OCI-LY7 (cell line): ENCODE data around the gene SND1. TPM values are rescaled to one million over a fixed set of nuclear protein-coding genes. Genes with fewer than 3 reads are reported as not detected.

Experiments used
- BruUV-seq: library from RNA; stranded (reverse); fragments of 400-500 nt; replicated peaks from 2 replicates; lab custom pipeline; 2021; lab: Mats Ljungman, UMichigan
- CTCF ChIA-PET: fragments of 300-600 bp; sonication (Branson Sonifier 250); formaldehyde crosslinking; loops from one replicate; lab custom pipeline; 2022; ENCODE audit warnings: antibody characterized with exemption; ENCODE audit not compliant: unreplicated experiment; lab: Charles Lee
- POLR2A ChIA-PET: fragments of 300-600 bp; sonication (Branson Sonifier 250); formaldehyde crosslinking; loops from one replicate; lab custom pipeline; 2022; ENCODE audit warnings: antibody characterized with exemption; lab: Charles Lee
- DNase-seq: peaks from one replicate; pipeline ENCODE4 v3.0.0-alpha.2; 2015; ENCODE audit warnings: low spot score
- H2AFZ ChIP-seq: fragments of 200-600 bp; sonication (generic), shearing (Covaris generic); 2 replicates; pipeline ENCODE4 v1.6.1; 2014; ENCODE audit warnings: mild to moderate bottlenecking, antibody characterized with exemption, low read length, moderate library complexity
- H3K27ac ChIP-seq: fragments of 200-600 bp; sonication (generic); 2 replicates; pipeline ENCODE4 v1.5.1; 2014; ENCODE audit warnings: mixed run types, low read depth, mild to moderate bottlenecking, moderate library complexity, low read length, inconsistent platforms; ENCODE audit not compliant: poor library complexity, severe bottlenecking
- H3K36me3 ChIP-seq: fragments of 200-600 bp; sonication (generic); 2 replicates; pipeline ENCODE4 v1.6.1; 2014; ENCODE audit warnings: mild to moderate bottlenecking, antibody characterized with exemption, low read length, moderate library complexity, mixed read lengths; ENCODE audit not compliant: insufficient read depth
- H3K4me1 ChIP-seq: fragments of 200-600 bp; sonication (generic); 2 replicates; pipeline ENCODE4 v1.5.1; 2014; ENCODE audit warnings: mild to moderate bottlenecking, low read length; ENCODE audit not compliant: insufficient read depth, poor library complexity, severe bottlenecking
- H3K4me2 ChIP-seq: fragments of 200-600 bp; sonication (generic); 2 replicates; pipeline ENCODE4 v1.6.1; 2014; ENCODE audit warnings: mild to moderate bottlenecking, low read length
- H3K4me3 ChIP-seq: fragments of 200-600 bp; sonication (generic); 2 replicates; pipeline ENCODE4 v1.5.1; 2014; ENCODE audit warnings: mild to moderate bottlenecking, low read depth, low read length; ENCODE audit not compliant: poor library complexity, severe bottlenecking
- H3K79me2 ChIP-seq: fragments of 200-600 bp; sonication (generic); 2 replicates; pipeline ENCODE4 v1.6.1; 2016; ENCODE audit warnings: low read depth, mild to moderate bottlenecking, low read length, moderate library complexity, mixed read lengths; ENCODE audit not compliant: insufficient read depth
- H3K9me2 ChIP-seq: fragments of 200-600 bp; sonication (generic); 2 replicates; pipeline ENCODE4 v1.6.1; 2016; ENCODE audit warnings: mild to moderate bottlenecking, low read length, mixed read lengths; ENCODE audit not compliant: insufficient read depth
- H3K9me3 ChIP-seq: fragments of 200-600 bp; sonication (generic); 2 replicates; pipeline ENCODE4 v1.6.1; 2014; ENCODE audit warnings: mild to moderate bottlenecking, mixed run types, low read length, mixed read lengths
- H4K20me1 ChIP-seq: fragments of 200-600 bp; sonication (generic); 2 replicates; pipeline ENCODE4 v1.6.1; 2014; ENCODE audit warnings: mild to moderate bottlenecking, antibody characterized with exemption, low read length, moderate library complexity, mixed read lengths; ENCODE audit not compliant: insufficient read depth
- EZH2phosphoT487 ChIP-seq: fragments of 200-600 bp; sonication (generic); IDR thresholded peaks from 2 replicates; pipeline ENCODE4 v1.6.1; 2018; ENCODE audit warnings: low read depth, borderline replicate concordance, mild to moderate bottlenecking, mixed run types, antibody characterized with exemption, low read length, moderate library complexity, mixed read lengths
- intact Hi-C: fragments of 100-400 bp; cut with micrococcal nuclease; formaldehyde crosslinking; loops from one replicate; pipeline ENCODE4 v1.10.0; 2022; ENCODE audit not compliant: unreplicated experiment
- total RNA-seq, 2 experiments: library from RNA; depleted of rRNA in 1 of 2; stranded (reverse); fragments of >200 nt in 1 of 2; shearing (Covaris generic) in 1 of 2; gene quantifications; 2 replicates each; pipeline ENCODE4 v1.2.3, GENCODE V29; 2014 to 2022
- TF ChIP-seq, protein P1 (sequence below): fragments of 200-600 bp; sonication (generic); conservative IDR thresholded peaks from 2 replicates; pipeline ENCODE4 v1.5.1; 2014; ENCODE audit warnings: mild to moderate bottlenecking, antibody characterized with exemption, low read length, moderate library complexity, mixed read lengths

SND1 gene
- total RNA-seq, 2 experiments from 2014 or later = 111 to 221 TPM

DNA sequence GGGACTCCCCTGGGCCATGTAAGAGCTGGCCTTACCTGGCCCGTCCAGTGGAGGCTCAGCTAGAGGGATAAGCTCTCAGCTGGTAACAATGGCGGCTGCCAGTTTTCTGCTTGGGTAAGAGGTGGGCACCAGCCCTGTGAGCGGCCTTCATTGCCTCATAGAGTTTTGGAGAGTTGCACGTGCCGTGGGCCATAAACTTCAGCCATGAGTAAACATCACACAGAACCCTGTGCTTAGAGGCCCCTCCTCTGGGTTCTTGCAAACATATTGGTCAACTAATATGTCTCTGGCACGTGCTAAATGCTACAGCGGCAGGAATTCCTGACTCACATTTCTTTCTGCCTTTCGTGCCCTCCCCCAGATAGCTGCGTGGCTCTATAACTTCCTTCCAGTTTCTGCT lies 485.2 kb downstream of the SND1 start:
- DNase-seq = no peak
- Histone ChIP-seq H3K4me1 (peaks cover 11% of the 10 kb centered on the region), H3K79me2 (no peaks in the 10 kb centered on the region), H2AFZ (no peak overlapping the region), H3K4me2 (no peak overlapping the region), H3K36me3 (no peaks in the 10 kb centered on the region), H3K9me3 (0 out of 2 replicates have a peak, but pooled peaks cover 4% of the 10 kb centered on the region), H3K9me2 (no peaks in the 10 kb centered on the region), H4K20me1 (no peaks in the 10 kb centered on the region), H3K4me3 (no peak overlapping the region), H3K27ac (no peak overlapping the region)
- POLR2A ChIA-PET = interaction anchor here (0.8 to 1.0 kb wide), 2 partner anchors 10 to 69 kb away, joined by 6 to 7 read pairs; no protein-coding TSS in a partner anchor
- TF ChIP-seq EZH2phosphoT487 = no peak
- TF ChIP-seq, protein P1, sequence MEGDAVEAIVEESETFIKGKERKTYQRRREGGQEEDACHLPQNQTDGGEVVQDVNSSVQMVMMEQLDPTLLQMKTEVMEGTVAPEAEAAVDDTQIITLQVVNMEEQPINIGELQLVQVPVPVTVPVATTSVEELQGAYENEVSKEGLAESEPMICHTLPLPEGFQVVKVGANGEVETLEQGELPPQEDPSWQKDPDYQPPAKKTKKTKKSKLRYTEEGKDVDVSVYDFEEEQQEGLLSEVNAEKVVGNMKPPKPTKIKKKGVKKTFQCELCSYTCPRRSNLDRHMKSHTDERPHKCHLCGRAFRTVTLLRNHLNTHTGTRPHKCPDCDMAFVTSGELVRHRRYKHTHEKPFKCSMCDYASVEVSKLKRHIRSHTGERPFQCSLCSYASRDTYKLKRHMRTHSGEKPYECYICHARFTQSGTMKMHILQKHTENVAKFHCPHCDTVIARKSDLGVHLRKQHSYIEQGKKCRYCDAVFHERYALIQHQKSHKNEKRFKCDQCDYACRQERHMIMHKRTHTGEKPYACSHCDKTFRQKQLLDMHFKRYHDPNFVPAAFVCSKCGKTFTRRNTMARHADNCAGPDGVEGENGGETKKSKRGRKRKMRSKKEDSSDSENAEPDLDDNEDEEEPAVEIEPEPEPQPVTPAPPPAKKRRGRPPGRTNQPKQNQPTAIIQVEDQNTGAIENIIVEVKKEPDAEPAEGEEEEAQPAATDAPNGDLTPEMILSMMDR = no peak
- BruUV-seq = no TSS peak
- CTCF ChIA-PET = interaction anchor here (2.7 kb wide), 1 partner anchor 72 kb away, joined by 9 read pairs; no protein-coding TSS in a partner anchor
- intact Hi-C loops = loop anchor here (5.0 to 10.0 kb wide), 2 partner anchors 100 to 432 kb away; no protein-coding TSS in a partner anchor

DNA sequence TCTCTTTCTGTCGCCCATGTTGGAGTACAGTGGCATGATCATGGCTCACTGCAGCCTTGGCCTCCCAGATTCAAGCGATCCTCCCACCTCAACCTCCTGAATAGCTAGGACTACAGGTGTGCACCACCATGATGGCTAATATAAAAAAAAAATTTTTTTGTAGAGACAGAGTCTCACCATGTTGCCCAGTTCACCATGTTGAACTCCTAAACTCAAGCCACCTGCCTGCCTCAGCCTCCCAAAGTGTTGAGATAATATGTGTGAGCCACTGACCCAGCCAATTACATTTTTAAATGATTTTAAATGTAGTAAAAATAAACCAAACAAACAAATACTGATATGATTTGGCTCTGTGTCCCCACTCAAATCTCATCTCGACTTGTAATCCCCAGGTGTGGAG lies 487.4 kb downstream of the SND1 start:
- ChIA-PET POLR2A (no interaction called here), CTCF (no interaction called here)
- Histone ChIP-seq H3K9me2 (no peaks in the 10 kb centered on the region), H3K36me3 (no peaks in the 10 kb centered on the region), H3K27ac (no peak overlapping the region), H3K9me3 (0 out of 2 replicates have a peak, but pooled peaks cover 4% of the 10 kb centered on the region), H3K4me3 (no peak overlapping the region), H2AFZ (no peak overlapping the region), H3K4me2 (no peak overlapping the region), H4K20me1 (no peaks in the 10 kb centered on the region), H3K4me1 (peaks cover 11% of the 10 kb centered on the region), H3K79me2 (no peaks in the 10 kb centered on the region)
- BruUV-seq = no TSS peak
- DNase-seq = no peak
- TF ChIP-seq, protein P1 = no peak
- TF ChIP-seq EZH2phosphoT487 = no peak
- intact Hi-C loops = loop anchor here (5.0 to 10.0 kb wide), 2 partner anchors 102 to 435 kb away; no protein-coding TSS in a partner anchor

DNA sequence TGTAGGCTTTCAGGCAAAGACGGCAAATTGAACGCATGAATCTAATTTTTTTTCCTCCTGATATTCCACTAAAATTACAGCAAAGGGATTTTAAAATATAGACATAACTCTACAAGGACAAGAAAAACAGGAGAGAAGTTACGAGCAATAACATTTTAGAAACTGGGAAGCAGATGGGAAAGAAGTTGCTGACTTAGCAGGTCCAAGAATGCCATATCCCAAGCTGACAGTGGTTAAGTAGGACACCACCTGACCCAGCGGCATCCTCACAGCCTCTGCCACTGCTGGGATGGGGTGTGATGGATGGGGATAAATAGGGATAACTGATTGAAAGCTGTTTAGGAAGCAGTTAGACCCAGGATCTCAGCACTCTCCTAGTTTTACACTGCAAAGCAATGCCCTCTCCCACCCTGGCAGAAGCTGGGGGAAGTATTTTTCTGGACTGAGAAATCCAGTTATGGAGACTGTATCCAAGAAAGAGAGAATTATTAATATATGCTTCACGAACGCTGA lies 489.7 kb downstream of the SND1 start:
- Histone ChIP-seq H3K4me3 (no peak overlapping the region), H2AFZ (no peak overlapping the region), H3K79me2 (no peaks in the 10 kb centered on the region), H3K9me3 (0 out of 2 replicates have a peak, but pooled peaks cover 4% of the 10 kb centered on the region), H3K4me1 (no peaks in the 10 kb centered on the region), H3K36me3 (no peaks in the 10 kb centered on the region), H3K27ac (no peak overlapping the region), H3K4me2 (no peak overlapping the region), H3K9me2 (no peaks in the 10 kb centered on the region), H4K20me1 (no peaks in the 10 kb centered on the region)
- POLR2A ChIA-PET = interaction anchor here (0.9 to 1.3 kb wide), 3 partner anchors 12 to 376 kb away, joined by 3 read pairs; no protein-coding TSS in a partner anchor
- TF ChIP-seq, protein P1 = no peak
- no peak for TF ChIP-seq EZH2phosphoT487
- CTCF ChIA-PET = no interaction called here
- BruUV-seq = no TSS peak
- intact Hi-C loops = no loop called here
- no peak for DNase-seq
